H1 (cell line): ENCODE data around the gene RNF212B. TPM values are rescaled to one million over a fixed set of nuclear protein-coding genes. Genes with fewer than 3 reads are reported as not detected.

Source experiments
- CTCF ChIA-PET: fragments of 300-600 bp; sonication (Branson Sonifier 250); formaldehyde crosslinking; loops from one replicate; lab custom pipeline; 2021; ENCODE audit not compliant: partially characterized antibody; lab: Charles Lee
- POLR2A ChIA-PET: fragments of 300-600 bp; sonication (Branson Sonifier 250); formaldehyde crosslinking; loops from one replicate; lab custom pipeline; 2021; ENCODE audit warnings: inconsistent platforms; ENCODE audit not compliant: partially characterized antibody; lab: Charles Lee
- DNase-seq, 2 experiments: peaks; one replicate each; pipeline versions ENCODE4 v3.0.0 to v3.0.0-alpha.2; 2010 to 2022; ENCODE audit warnings: low spot score in 2 of 2, low read depth in 1 of 2, mixed read lengths in 1 of 2
- FAIRE-seq: peaks from 2 replicates; lab custom pipeline; 2011; peaks lifted over from hg19 to GRCh38; lab: Jason Lieb, UNC
- H2AFZ ChIP-seq: 2 replicates; pipeline ENCODE4 v1.8.1; 2012; ENCODE audit warnings: low read length, inconsistent platforms
- H2AK5ac ChIP-seq: 2 replicates; pipeline ENCODE4 v1.6.1; 2013; ENCODE audit warnings: low read depth, low read length
- H2BK120ac ChIP-seq: replicated peaks from 2 replicates; pipeline ENCODE3; 2013; ENCODE audit warnings: low read depth, low read length, inconsistent platforms
- H2BK12ac ChIP-seq: 2 replicates; pipeline ENCODE4 v1.6.1; 2013; ENCODE audit warnings: low read depth, low read length
- H2BK15ac ChIP-seq: 2 replicates; pipeline ENCODE4 v1.6.1; 2013; ENCODE audit warnings: low read length
- H2BK20ac ChIP-seq: 2 replicates; pipeline ENCODE4 v1.6.1; 2013; ENCODE audit warnings: low read length
- H2BK5ac ChIP-seq: 2 replicates; pipeline ENCODE4 v1.6.1; 2013; ENCODE audit warnings: low read depth, low read length
- H3K14ac ChIP-seq: 2 replicates; pipeline ENCODE4 v1.6.1; 2013; ENCODE audit warnings: inconsistent platforms; ENCODE audit not compliant: insufficient read length
- H3K18ac ChIP-seq: 2 replicates; pipeline ENCODE4 v1.6.1; 2013; ENCODE audit warnings: low read length; ENCODE audit errors: extremely low read depth
- H3K23ac ChIP-seq: 2 replicates; pipeline ENCODE4 v1.6.1; 2013; ENCODE audit warnings: inconsistent platforms; ENCODE audit not compliant: insufficient read length
- H3K23me2 ChIP-seq: 2 replicates; pipeline ENCODE4 v1.6.1; 2013; ENCODE audit warnings: low read depth, low read length
- H3K27ac ChIP-seq: 2 replicates; pipeline ENCODE4 v1.6.1; 2011; ENCODE audit warnings: low read depth, low read length, inconsistent platforms
- H3K27me3 ChIP-seq, 4 experiments: replicated peaks in 1 of 4; 1 replicate in 1 of 4; 2 replicates in 3 of 4; pipeline versions ENCODE4 v1.6.1 to v1.8.1; 2011 to 2013; ENCODE audit warnings: low read length in 3 of 4, mild to moderate bottlenecking in 3 of 4, inconsistent platforms in 2 of 4, mixed read lengths in 2 of 4, moderate library complexity in 1 of 4; ENCODE audit not compliant: control insufficient read depth in 3 of 4, insufficient read depth in 3 of 4; ENCODE audit errors: extremely low read depth in 1 of 4
- H3K36me3 ChIP-seq, 4 experiments: 2 replicates each; pipeline versions ENCODE4 v1.6.1 to v1.8.1; 2011 to 2013; ENCODE audit warnings: mild to moderate bottlenecking in 4 of 4, low read length in 3 of 4, moderate library complexity in 2 of 4, control low read depth in 1 of 4, inconsistent platforms in 1 of 4; ENCODE audit not compliant: insufficient read depth in 4 of 4, control insufficient read depth in 2 of 4
- H3K4ac ChIP-seq: replicated peaks from 2 replicates; pipeline ENCODE3; 2013; ENCODE audit warnings: low read length, low read depth, mixed read lengths, inconsistent platforms; ENCODE audit not compliant: insufficient read length
- H3K4me1 ChIP-seq, 4 experiments: replicated peaks in 1 of 4; 1 replicate in 1 of 4; 2 replicates in 3 of 4; pipeline versions ENCODE4 v1.6.1 to v1.8.1; 2011 to 2013; ENCODE audit warnings: low read length in 3 of 4, inconsistent platforms in 2 of 4, mixed read lengths in 1 of 4; ENCODE audit not compliant: insufficient read depth in 4 of 4, control insufficient read depth in 3 of 4
- H3K4me2 ChIP-seq, 2 experiments: 2 replicates each; pipeline versions ENCODE4 v1.6.1 to v1.8.1; 2011 to 2013; ENCODE audit warnings: low read depth in 2 of 2, low read length in 2 of 2, control low read depth in 1 of 2, inconsistent platforms in 1 of 2, mild to moderate bottlenecking in 1 of 2; ENCODE audit not compliant: insufficient read depth in 1 of 2
- H3K4me3 ChIP-seq, 4 experiments: fragments of 200-600, 300-600 bp in 1 of 4; sonication (generic), shearing (Covaris generic), sonication (Bioruptor Twin) in 1 of 4; 2 replicates each; pipeline versions ENCODE4 v1.5.1 to v1.8.1; 2011 to 2016; ENCODE audit warnings: low read length in 4 of 4, low read depth in 3 of 4, control low read depth in 2 of 4, inconsistent platforms in 2 of 4, mild to moderate bottlenecking in 2 of 4, mixed read lengths in 1 of 4, moderate library complexity in 1 of 4; ENCODE audit not compliant: insufficient read depth in 2 of 4; ENCODE audit errors: extremely low read depth in 1 of 4
- H3K56ac ChIP-seq: replicated peaks from 2 replicates; pipeline ENCODE3; 2013; ENCODE audit warnings: low read depth, mild to moderate bottlenecking, mixed read lengths, low read length, inconsistent platforms; ENCODE audit not compliant: insufficient read length
- H3K79me1 ChIP-seq: 2 replicates; pipeline ENCODE4 v1.6.1; 2013; ENCODE audit warnings: low read depth, low read length, control low read depth
- H3K79me2 ChIP-seq, 2 experiments: 2 replicates each; pipeline versions ENCODE4 v1.6.1 to v1.8.1; 2012 to 2013; ENCODE audit warnings: low read length in 2 of 2, mild to moderate bottlenecking in 2 of 2, inconsistent platforms in 1 of 2; ENCODE audit not compliant: insufficient read depth in 2 of 2, control insufficient read depth in 1 of 2
- H3K9ac ChIP-seq, 4 experiments: replicated peaks in 1 of 4; 1 replicate in 1 of 4; 2 replicates in 3 of 4; pipeline versions ENCODE4 v1.6.1 to v1.8.1; 2011 to 2013; ENCODE audit warnings: low read depth in 3 of 4, low read length in 3 of 4, control low read depth in 2 of 4, mild to moderate bottlenecking in 2 of 4, moderate library complexity in 2 of 4, inconsistent platforms in 1 of 4; ENCODE audit errors: extremely low read depth in 1 of 4
- H3K9me3 ChIP-seq, 2 experiments: 2 replicates each; pipeline versions ENCODE4 v1.6.1 to v1.8.1; 2012 to 2013; ENCODE audit warnings: mild to moderate bottlenecking in 2 of 2, moderate library complexity in 2 of 2, control low read depth in 1 of 2, inconsistent platforms in 1 of 2, low read depth in 1 of 2, low read length in 1 of 2, mixed read lengths in 1 of 2; ENCODE audit not compliant: insufficient read depth in 2 of 2
- H4K20me1 ChIP-seq, 2 experiments: replicated peaks in 1 of 2; 2 replicates each; pipeline versions ENCODE3 to v1.8.1; 2011 to 2013; ENCODE audit warnings: inconsistent platforms in 2 of 2, low read length in 2 of 2, mild to moderate bottlenecking in 1 of 2; ENCODE audit not compliant: insufficient read depth in 2 of 2, control insufficient read depth in 1 of 2
- H4K5ac ChIP-seq: 2 replicates; pipeline ENCODE4 v1.6.1; 2013; ENCODE audit warnings: low read length, low read depth, mixed read lengths, inconsistent platforms; ENCODE audit not compliant: insufficient read length
- H4K8ac ChIP-seq: 2 replicates; pipeline ENCODE4 v1.8.0; 2013; ENCODE audit warnings: mild to moderate bottlenecking, moderate library complexity, low read length, inconsistent platforms; ENCODE audit not compliant: insufficient read depth; ENCODE audit errors: extremely low read depth
- H4K91ac ChIP-seq: replicated peaks from 2 replicates; pipeline ENCODE3; 2013; ENCODE audit warnings: low read length, mixed read lengths, inconsistent platforms; ENCODE audit not compliant: insufficient read length
- CBX5 ChIP-seq: fragments of 300-800, 300-1000 bp; sonication (generic); IDR thresholded peaks from 2 replicates; pipeline ENCODE4 v1.7.1; 2016; ENCODE audit warnings: antibody characterized with exemption, low read length, low read depth
- EGR1 ChIP-seq: IDR thresholded peaks from 2 replicates; pipeline ENCODE4 v1.6.1; 2011; ENCODE audit warnings: low read depth, low read length, borderline replicate concordance
- NANOG ChIP-seq: IDR thresholded peaks from 2 replicates; pipeline ENCODE4 v1.6.1; 2011; ENCODE audit warnings: low read length, low read depth, mild to moderate bottlenecking, inconsistent platforms; ENCODE audit not compliant: insufficient read depth, poor library complexity, severe bottlenecking
- POU5F1 ChIP-seq: IDR thresholded peaks from 2 replicates; pipeline ENCODE4 v1.6.1; 2011; ENCODE audit warnings: low read depth, mild to moderate bottlenecking, low read length, moderate library complexity
- RXRA ChIP-seq: IDR thresholded peaks from 2 replicates; pipeline ENCODE4 v1.6.1; 2011; ENCODE audit warnings: low read depth, mild to moderate bottlenecking, low read length, moderate library complexity; ENCODE audit not compliant: insufficient read depth
- SIRT6 ChIP-seq: IDR thresholded peaks from one replicate; pipeline ENCODE4 v1.7.1; 2012; ENCODE audit warnings: low read length, inconsistent platforms
- SIX5 ChIP-seq: IDR thresholded peaks from 2 replicates; pipeline ENCODE4 v1.6.1; 2011; ENCODE audit warnings: mild to moderate bottlenecking, low read depth, low read length
- SP2 ChIP-seq: IDR thresholded peaks from 2 replicates; pipeline ENCODE4 v1.6.1; 2012; ENCODE audit warnings: mild to moderate bottlenecking, low read length, inconsistent platforms
- TCF12 ChIP-seq: IDR thresholded peaks from 2 replicates; pipeline ENCODE4 v1.6.1; 2011; ENCODE audit warnings: low read depth, mild to moderate bottlenecking, low read length
- ZNF274 ChIP-seq: IDR thresholded peaks from 2 replicates; pipeline ENCODE4 v1.7.0; 2012; ENCODE audit warnings: low read length, borderline replicate concordance; ENCODE audit errors: extremely low read depth
- WGBS, 2 experiments: shearing (Covaris generic) in 1 of 2; methylation state at CpG; one replicate each; pipeline versions ENCODE4 v1.1.6 to v1.1.7; 2013 to 2015; ENCODE audit warnings: low lambda C conversion rate in 2 of 2, mixed read lengths in 2 of 2, inconsistent platforms in 1 of 2, low coverage in 1 of 2, missing lambda C conversion rate in 1 of 2; ENCODE audit not compliant: insufficient replicate concordance in 2 of 2, insufficient coverage in 1 of 2, insufficient read length in 1 of 2; ENCODE audit errors: extremely low coverage in 1 of 2, missing lambda C conversion rate in 1 of 2; 5-methylcytosine and 5-hydroxymethylcytosine counted together
- polyA plus RNA-seq, 7 experiments: library from polyadenylated mRNA; depleted of rRNA in 3 of 7; stranded (reverse) in 5 of 7; unstranded in 2 of 7; fragments of >200 nt in 5 of 7; fragments of 200-250 nt in 2 of 7; gene quantifications; 1 replicate in 5 of 7; 2 replicates in 1 of 7; 4 replicates in 1 of 7; pipeline versions ENCODE4 v1.2.1 to v1.2.3, GENCODE V29; 2011 to 2013; ENCODE audit warnings: missing spikeins in 2 of 7, mixed read lengths in 2 of 7
- total RNA-seq: library from RNA; stranded (reverse); fragmentation: NEBNext Ultra II Directional; extraction: Animal tissue kit (Norgen Biotek cat#: 25700); gene quantifications from 2 replicates; pipeline ENCODE4 v1.2.1, GENCODE V29; 2021

RNF212B gene
- total and polyA plus RNA-seq, 2 of the 8 experiments (the other 6 are each of a cell fraction or from before 2014, with no cell fraction given) = 0.95 to 1.2 TPM

DNA sequence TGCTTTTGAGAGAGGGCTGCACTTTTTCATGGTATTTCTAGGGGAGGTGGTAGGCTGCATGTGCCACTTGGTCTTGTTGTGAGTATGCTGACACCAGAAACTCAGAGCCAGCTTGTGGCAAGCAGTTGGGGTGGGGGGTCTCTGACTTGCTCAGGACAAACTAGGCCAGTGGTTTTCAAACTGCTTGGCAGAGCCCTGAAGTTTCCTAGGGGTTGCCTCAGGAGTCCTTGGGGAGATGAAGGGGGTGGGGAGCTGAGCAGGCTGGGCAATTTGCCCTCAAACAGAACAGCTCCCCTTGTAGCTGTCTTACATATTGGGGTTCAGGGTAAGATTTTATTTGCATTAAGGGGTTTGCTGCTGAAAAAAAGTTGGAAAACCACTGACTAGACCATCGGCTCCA, 72.8 kb downstream of the RNF212B start:
- TF ChIP-seq SP2 (no peak), SIRT6 (no peak), NANOG (no peak), TCF12 (no peak), ZNF274 (no peak), POU5F1 (no peak), SIX5 (no peak), EGR1 (no peak), RXRA (no peak), CBX5 (no peak)
- ChIA-PET POLR2A (interaction anchor here (1.0 to 3.0 kb wide), 4 partner anchors 8 to 81 kb away, joined by 3 to 17 read pairs (median 6); partner anchors contain the start of gene PPP1R3E), CTCF (interaction anchor here (1.0 to 1.4 kb wide), 3 partner anchors 69 to 242 kb away, joined by 3 to 4 read pairs (median 3); partner anchors contain the start of gene CEBPE)
- Histone ChIP-seq H2AFZ (no peak overlapping the region), H4K91ac (no peak overlapping the region), H2BK120ac (no peak overlapping the region), H4K20me1 (peaks cover 0 to 5% of the 10 kb centered on the region in 2 experiments), H2BK20ac (no peak overlapping the region), H3K14ac (no peak overlapping the region), H3K56ac (no peak overlapping the region), H3K27ac (no peak overlapping the region), H2BK12ac (no peak overlapping the region), H3K9ac (no peak overlapping the region), H3K27me3 (no peaks in the 10 kb centered on the region), H3K79me2 (peaks cover 0 to 2% of the 10 kb centered on the region in 2 experiments; a peak in 1 of 4 replicates), H3K4me1 (no peaks in the 10 kb centered on the region; a peak in 1 of 7 replicates), H3K36me3 (peaks cover 0 to 5% (median 1%) of the 10 kb centered on the region in 4 experiments; a peak in 4 of 8 replicates), H3K18ac (no peak overlapping the region), H3K9me3 (no peaks in the 10 kb centered on the region), H3K4ac (no peak overlapping the region), H3K4me2 (no peak overlapping the region), H3K79me1 (peaks cover 2% of the 10 kb centered on the region; the same call in 1 of the 2 replicates), H2AK5ac (no peak overlapping the region), H4K8ac (no peak overlapping the region), H2BK5ac (no peak overlapping the region), H3K4me3 (no peak overlapping the region), H4K5ac (no peak overlapping the region), H2BK15ac (no peak overlapping the region), H3K23me2 (peaks cover 5% of the 10 kb centered on the region; the same call in 1 of the 2 replicates), H3K23ac (no peak overlapping the region)
- no CpG with 5 or more reads among the region's 1 CpG for WGBS, 2 experiments
- FAIRE-seq (no peak), DNase-seq (no peak)
